HG03280 (cell line): ENCODE data around the gene GAP43.

Experiments
- ATAC-seq: cut with Tn5 transposase; IDR thresholded peaks from one replicate; pipeline ENCODE4 v1.9.1; 2021; ENCODE audit warnings: mild to moderate bottlenecking, moderate library complexity; ENCODE audit not compliant: unreplicated experiment

Gene GAP43, protein sequence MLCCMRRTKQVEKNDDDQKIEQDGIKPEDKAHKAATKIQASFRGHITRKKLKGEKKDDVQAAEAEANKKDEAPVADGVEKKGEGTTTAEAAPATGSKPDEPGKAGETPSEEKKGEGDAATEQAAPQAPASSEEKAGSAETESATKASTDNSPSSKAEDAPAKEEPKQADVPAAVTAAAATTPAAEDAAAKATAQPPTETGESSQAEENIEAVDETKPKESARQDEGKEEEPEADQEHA

GRCh38 chr3:115623044-115623868 lies at the start of gene GAP43:
Gene GAP43 (plus strand): TSS chr3:115623510. CDS start chr3:115623690, 180 bp downstream.
- ATAC-seq, result no peak

DNA sequence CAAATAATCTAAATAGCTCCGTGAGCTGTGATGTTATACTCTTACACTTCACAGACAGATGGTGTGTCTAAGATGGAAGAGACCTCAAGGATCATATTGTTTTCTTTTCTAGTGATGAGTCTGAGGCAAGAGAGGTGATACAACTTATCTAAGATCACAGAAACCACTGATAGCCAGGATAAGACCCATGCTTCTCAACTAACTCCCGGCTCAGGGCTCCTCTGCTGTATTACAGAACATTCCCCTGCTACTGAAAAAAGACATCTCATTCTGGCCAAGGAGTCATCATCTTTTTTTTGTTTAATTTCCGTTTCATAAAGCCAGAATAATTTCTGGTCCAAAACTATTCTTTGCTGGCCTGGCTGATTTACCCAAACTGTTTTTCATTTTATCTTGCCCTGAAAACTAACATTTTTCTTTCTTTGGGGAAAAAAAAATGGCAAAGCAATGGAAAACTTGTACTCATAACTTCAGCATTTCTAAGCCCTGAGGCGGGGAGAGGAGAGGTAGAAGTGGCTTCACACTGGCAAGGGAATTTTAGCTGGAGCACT lies 46.9 kb upstream of the GAP43 start:
- no peak for ATAC-seq

DNA sequence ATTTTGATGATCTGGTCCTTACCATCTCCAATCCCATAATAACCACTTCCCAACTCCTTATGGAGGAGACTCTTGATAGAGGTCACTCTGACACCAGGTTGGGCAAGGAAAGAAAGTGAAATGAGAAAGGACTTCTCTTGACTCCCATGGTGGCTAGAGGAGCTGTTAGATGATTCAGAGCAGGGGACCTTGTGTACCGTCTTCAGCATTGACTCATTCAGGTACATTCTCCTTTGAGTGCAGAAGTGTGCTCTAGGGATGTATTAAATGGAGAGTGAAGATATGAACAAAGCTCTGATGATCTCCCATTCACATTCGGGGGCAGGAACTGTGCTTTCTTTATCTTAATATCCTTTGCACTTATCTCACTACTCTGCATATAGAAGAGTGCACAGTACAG lies 46.3 kb upstream of the GAP43 start:
- ATAC-seq, result no peak

DNA sequence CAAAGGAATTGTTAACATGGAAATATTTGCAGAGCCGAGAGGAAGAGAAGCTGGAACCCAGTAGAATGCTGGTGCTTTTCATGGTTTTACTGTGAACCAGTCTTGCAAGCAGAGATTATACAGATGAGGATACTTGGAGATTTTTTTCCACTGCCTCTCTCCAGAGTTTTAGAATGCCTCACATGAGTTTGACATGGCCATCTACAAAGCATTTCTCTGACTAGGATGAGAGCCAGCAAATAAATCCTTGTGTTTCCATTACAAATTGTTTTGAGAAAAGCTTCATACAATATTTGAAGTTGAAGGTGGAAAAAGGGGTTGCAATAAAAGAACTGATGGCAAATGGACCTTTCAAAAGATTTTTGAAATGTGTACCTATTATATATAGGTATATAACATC lies 45.0 kb upstream of the GAP43 start:
- ATAC-seq, result no peak

DNA sequence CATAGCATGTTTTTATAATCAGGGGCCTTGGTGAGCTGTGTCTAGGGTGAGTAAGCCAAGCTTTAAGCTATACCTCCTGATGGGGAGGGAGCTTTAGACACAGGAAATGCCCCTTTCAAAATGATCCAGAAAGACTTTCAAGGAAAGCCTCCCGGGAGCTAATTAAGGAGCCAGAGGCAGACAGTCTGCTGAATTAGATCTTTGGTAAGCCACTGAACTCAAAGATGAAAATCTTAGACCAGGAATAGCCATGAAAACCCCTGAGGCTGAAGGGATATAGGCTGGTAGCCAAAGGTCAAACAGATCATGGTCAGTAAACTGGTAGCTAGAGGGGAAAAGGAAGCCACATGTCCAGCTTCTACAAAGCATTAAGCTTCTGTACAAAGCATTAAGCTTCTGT lies 42.7 kb upstream of the GAP43 start:
- no peak for ATAC-seq

GRCh38 chr3:115581362-115582135 lies 41.8 kb upstream of the GAP43 start:
- ATAC-seq, result no peak

- ATAC-seq, result no peak
These were observed 34.9 kb upstream of the GAP43 start for GRCh38 chr3:115588201-115589115.

DNA sequence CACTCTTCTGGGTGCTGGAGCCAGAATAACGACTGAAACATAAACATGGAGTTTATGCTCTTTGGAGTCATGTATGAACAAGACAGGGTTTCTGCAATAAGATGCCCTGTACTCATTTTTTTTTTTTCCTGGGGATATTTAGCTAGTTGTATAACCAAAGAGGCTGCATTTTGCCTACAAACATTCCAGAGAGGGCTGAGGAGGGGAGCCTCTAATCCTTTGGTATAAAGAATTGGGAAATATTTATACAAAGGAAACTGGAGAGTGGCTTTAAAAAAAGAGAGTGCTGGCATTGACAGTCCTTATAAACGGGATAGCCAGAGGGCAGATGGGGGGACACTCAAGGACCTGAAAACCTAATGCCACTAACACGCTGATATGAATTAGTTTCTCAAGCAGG lies 32.4 kb upstream of the GAP43 start:
- ATAC-seq, result no peak

DNA sequence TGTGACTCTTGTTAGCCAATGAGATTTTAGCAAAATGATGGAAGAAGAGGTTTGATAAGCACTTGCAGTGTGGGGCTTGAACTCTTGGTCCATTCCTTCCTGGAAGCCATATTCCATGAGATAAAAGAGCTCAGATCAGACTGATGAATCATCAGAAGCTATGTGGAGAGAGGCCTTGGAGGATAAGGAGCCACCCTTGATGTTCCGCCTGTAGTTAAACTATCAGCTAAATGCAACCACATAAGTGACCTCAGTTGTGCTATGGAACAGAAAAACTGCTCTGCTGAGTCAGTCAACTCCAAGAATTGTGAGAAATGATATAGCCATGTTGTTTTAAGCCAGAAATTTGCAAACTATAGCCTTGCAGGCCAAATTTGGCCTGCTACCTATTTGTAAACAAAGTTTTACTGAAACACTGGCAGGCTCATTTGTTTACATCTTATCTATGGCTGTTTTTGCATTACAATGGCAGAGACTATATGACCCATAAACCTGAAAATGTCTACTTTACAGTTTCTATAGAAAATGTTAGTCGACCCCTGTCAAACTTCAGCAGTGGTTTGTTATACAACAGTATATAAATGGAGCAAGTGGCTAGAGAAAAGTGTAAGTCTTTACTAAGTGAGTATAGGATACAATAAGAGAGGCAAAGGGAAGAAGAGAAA lies 27.6 kb upstream of the GAP43 start:
- ATAC-seq, result no peak

- no peak for ATAC-seq
These were observed 25.1 kb upstream of the GAP43 start for GRCh38 chr3:115598216-115598615.

DNA sequence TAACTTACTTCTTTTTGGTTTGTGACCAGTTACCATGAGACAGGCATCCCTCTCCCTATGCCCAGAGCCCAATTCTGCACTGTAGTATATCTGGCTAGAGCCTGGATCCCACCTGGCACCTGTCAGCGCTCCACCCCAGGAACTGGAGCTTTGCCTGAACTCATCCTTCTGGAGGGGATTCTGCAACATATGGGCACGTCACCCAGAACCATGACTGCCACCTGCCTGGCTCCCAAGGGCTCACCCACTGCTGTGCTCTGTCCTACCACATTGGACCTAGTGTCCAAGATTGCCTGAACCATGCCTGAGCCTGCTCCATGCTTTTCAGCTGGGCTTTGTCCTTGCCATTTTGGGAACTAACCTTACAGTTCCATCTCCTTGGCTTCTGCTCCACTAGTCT lies 21.1 kb upstream of the GAP43 start:
- no peak for ATAC-seq

- ATAC-seq, result no peak
These were observed 11.7 kb upstream of the GAP43 start for GRCh38 chr3:115611630-115612029.

GRCh38 chr3:115615001-115615814 lies 8.1 kb upstream of the GAP43 start:
- no peak for ATAC-seq

DNA sequence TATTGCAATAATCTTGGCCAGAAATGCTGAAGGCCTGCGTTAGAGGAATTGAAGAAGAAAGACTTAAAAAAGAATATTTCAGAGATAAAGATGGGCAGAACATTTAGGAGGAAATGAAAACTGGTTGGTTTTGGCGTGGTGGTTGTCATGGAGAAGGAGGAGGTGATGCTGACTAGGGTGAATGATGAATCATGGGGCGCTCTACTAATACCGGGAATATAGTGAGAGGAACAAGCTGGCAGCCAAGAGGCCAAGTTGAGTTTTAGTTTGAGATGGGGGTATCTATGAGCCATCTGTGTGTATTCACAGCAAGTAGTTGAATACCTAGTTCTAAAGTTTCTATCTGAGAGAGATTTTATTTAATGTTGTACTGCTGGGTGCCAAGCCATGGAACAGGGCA lies 6.8 kb upstream of the GAP43 start:
- ATAC-seq, result peak; percentile 55

GRCh38 chr3:115617591-115617990 lies 5.7 kb upstream of the GAP43 start:
- no peak for ATAC-seq

- ATAC-seq, result no peak
These were observed 875 bp downstream of the GAP43 start for GRCh38 chr3:115624029-115624741.

GRCh38 chr3:115624901-115625300 lies 1.6 kb downstream of the GAP43 start:
- no peak for ATAC-seq

DNA sequence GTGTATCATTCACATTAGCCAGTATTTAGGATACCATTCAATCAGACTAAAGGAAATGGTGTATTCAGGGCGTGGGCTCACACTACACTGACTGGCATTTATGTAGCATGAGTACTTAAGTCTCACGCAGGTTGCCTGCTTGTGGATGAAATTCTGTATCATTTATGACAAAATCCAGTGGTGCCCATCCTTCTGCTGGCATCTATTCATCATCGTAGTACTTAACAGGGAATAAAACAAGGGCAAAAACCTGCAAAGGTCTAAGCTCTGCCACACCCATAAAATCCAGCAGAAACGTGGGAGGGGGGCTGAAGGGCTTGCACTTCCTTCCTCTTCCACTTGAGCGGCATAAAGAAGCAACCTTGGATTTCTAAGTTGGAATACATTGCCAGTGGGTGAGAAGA lies 2.7 kb downstream of the GAP43 start:
- ATAC-seq, result no peak
